Measurements from ENCODE around the gene RCN1.

DNA sequence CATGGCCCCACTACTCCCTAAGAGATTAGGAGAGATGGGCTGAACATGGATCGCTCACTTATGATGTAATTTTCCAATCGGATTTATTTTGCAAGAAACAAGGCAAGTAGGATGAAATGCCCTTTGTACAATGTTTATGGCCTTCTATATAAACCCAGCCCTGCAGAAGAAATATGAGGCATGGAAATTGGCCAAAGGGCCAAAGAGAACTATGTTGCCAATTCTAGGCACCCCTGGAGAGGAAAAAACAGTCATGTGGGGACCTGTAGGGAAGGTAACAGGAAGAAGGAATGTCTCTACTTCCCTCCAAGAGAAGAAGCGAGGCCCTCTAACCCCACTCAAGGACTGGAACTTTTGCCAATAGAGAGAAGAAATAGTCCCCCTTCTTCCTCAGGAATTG lies 54.4 kb downstream of the RCN1 start:
- TF ChIP-seq, protein P1, sequence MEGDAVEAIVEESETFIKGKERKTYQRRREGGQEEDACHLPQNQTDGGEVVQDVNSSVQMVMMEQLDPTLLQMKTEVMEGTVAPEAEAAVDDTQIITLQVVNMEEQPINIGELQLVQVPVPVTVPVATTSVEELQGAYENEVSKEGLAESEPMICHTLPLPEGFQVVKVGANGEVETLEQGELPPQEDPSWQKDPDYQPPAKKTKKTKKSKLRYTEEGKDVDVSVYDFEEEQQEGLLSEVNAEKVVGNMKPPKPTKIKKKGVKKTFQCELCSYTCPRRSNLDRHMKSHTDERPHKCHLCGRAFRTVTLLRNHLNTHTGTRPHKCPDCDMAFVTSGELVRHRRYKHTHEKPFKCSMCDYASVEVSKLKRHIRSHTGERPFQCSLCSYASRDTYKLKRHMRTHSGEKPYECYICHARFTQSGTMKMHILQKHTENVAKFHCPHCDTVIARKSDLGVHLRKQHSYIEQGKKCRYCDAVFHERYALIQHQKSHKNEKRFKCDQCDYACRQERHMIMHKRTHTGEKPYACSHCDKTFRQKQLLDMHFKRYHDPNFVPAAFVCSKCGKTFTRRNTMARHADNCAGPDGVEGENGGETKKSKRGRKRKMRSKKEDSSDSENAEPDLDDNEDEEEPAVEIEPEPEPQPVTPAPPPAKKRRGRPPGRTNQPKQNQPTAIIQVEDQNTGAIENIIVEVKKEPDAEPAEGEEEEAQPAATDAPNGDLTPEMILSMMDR (IDR thresholded peaks at IDR 0.05) = no peak
- no peak for TF ChIP-seq EZH2 (IDR thresholded peaks at IDR 0.05)

All from neural progenitor cell (in vitro differentiated cells).